Ovary (tissue), 3 donors: Measurements from ENCODE around the gene VSX2.

Source experiments
- CTCF ChIP-seq, 3 donors: fragments of 450-650 bp in 2 of 3; fragments of 200-600 bp in 1 of 3; IDR thresholded peaks; one replicate each; pipeline versions ENCODE4 v1.5.1 to v1.8.0; 2016 to 2022; ENCODE audit warnings: antibody characterized with exemption in 3 of 3, mild to moderate bottlenecking in 1 of 3
- POLR2A ChIP-seq: fragments of 450-650 bp; IDR thresholded peaks from one replicate; pipeline ENCODE4 v1.6.1; 2017; ENCODE audit warnings: antibody characterized with exemption, mild to moderate bottlenecking, moderate library complexity
- donor health status: DM: no; HTN: no; CAD: no.

- no peak for TF ChIP-seq POLR2A
- TF ChIP-seq CTCF (IDR thresholded peaks at IDR 0.05) = peak; percentile 36 to 61 (median 53)
Observed at GRCh38 chr14:74217672-74218448, 21.4 kb upstream of the VSX2 start.
